ENCODE results near the gene ACTN4.

Gene ACTN4

DNA sequence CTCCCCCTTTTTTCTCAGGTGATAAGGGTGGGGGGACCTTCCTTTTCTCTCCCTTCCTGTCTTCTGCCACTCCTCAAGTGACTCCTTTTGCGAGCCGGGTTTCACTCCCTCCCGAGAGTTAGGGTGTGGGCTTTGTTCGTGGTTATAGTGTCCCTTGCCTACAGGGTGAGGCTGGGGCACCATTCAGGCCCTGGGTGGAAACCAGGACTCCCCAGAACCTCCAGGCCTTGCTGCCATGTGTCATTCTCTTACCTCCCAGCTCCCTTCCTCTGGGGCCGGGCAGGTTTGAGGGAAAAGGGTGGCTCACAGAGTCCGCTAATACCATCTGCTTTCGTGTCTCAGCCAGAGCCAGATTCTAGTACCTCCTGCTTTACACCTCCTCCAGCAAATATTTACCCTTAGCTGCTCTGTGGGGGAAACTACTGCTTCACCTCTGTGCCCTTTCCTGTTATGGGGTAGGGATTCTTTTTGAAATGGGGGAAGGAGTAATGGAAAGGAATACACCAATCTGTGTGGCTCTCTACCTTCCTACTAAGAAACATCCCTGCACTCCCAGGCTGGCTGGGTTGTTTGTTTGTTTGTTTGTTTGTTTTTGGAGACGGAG, 2.8 kb downstream of the ACTN4 start:
- TF ChIP-seq CTCF (IDR thresholded peaks at IDR 0.05; ENCODE audit: poor library complexity, severe bottlenecking) = no peak
- DNase-seq (ENCODE audit: low spot score) (no peak), ATAC-seq (ENCODE audit: low read depth) (peak; percentile 20)
- Histone ChIP-seq H3K27me3 (ENCODE audit: insufficient read depth, poor library complexity, severe bottlenecking) (no peaks in the 10 kb centered on the region), H3K27ac (ENCODE audit: poor library complexity, severe bottlenecking) (peak overlapping the region; percentile 100), H3K4me3 (ENCODE audit: severe bottlenecking) (peak overlapping the region; percentile 84), H3K4me1 (ENCODE audit: insufficient read depth, poor library complexity, severe bottlenecking) (peaks cover 46% of the 10 kb centered on the region), H3K36me3 (ENCODE audit: low read depth) (peaks cover 55% of the 10 kb centered on the region), H3K9me3 (ENCODE audit: severe bottlenecking) (no peaks in the 10 kb centered on the region)

GRCh38 chr19:38650911-38651584, 3.6 kb downstream of the ACTN4 start:
- peak overlapping the region; percentile 84 for H3K4me3 ChIP-seq (ENCODE audit: severe bottlenecking)
- no peaks in the 10 kb centered on the region for H3K9me3 ChIP-seq (ENCODE audit: severe bottlenecking)
- no peaks in the 10 kb centered on the region for H3K27me3 ChIP-seq (ENCODE audit: insufficient read depth, poor library complexity, severe bottlenecking)
- H3K4me1 ChIP-seq (ENCODE audit: insufficient read depth, poor library complexity, severe bottlenecking) = peaks cover 54% of the 10 kb centered on the region
- H3K36me3 ChIP-seq (ENCODE audit: low read depth) = peaks cover 63% of the 10 kb centered on the region
- no peak for TF ChIP-seq CTCF (IDR thresholded peaks at IDR 0.05; ENCODE audit: poor library complexity, severe bottlenecking)
- DNase-seq (ENCODE audit: low spot score) (no peak), ATAC-seq (ENCODE audit: low read depth) (peak; percentile 26)
- H3K27ac ChIP-seq (ENCODE audit: poor library complexity, severe bottlenecking) = peak overlapping the region; percentile 100

- TF ChIP-seq CTCF (IDR thresholded peaks at IDR 0.05; ENCODE audit: poor library complexity, severe bottlenecking) = no peak
- peak overlapping the region; percentile 100 for H3K27ac ChIP-seq (ENCODE audit: poor library complexity, severe bottlenecking)
These were observed 5.7 kb downstream of the ACTN4 start for GRCh38 chr19:38653028-38653571.

GRCh38 chr19:38654628-38655055, 7.2 kb downstream of the ACTN4 start:
- Histone ChIP-seq H3K4me1 (ENCODE audit: insufficient read depth, poor library complexity, severe bottlenecking) (peaks cover 86% of the 10 kb centered on the region), H3K27ac (ENCODE audit: poor library complexity, severe bottlenecking) (peak overlapping the region; percentile 100), H3K27me3 (ENCODE audit: insufficient read depth, poor library complexity, severe bottlenecking) (no peaks in the 10 kb centered on the region), H3K9me3 (ENCODE audit: severe bottlenecking) (no peaks in the 10 kb centered on the region), H3K36me3 (ENCODE audit: low read depth) (peaks cover 73% of the 10 kb centered on the region), H3K4me3 (ENCODE audit: severe bottlenecking) (no peak overlapping the region)
- no peak for TF ChIP-seq CTCF (IDR thresholded peaks at IDR 0.05; ENCODE audit: poor library complexity, severe bottlenecking)
- ATAC-seq (ENCODE audit: low read depth) = no peak
- no peak for DNase-seq (ENCODE audit: low spot score)

More at GRCh38 chr19:38653028-38653571, 5.7 kb downstream of the ACTN4 start:
- no peak for DNase-seq (ENCODE audit: low spot score)
- Histone ChIP-seq H3K27me3 (ENCODE audit: insufficient read depth, poor library complexity, severe bottlenecking) (no peaks in the 10 kb centered on the region), H3K4me1 (ENCODE audit: insufficient read depth, poor library complexity, severe bottlenecking) (peaks cover 72% of the 10 kb centered on the region), H3K36me3 (ENCODE audit: low read depth) (peaks cover 76% of the 10 kb centered on the region), H3K4me3 (ENCODE audit: severe bottlenecking) (no peak overlapping the region), H3K9me3 (ENCODE audit: severe bottlenecking) (no peaks in the 10 kb centered on the region)
- no peak for ATAC-seq (ENCODE audit: low read depth)
